Measurements from ENCODE around the gene NUP210. TPM values are rescaled to one million over a fixed set of nuclear protein-coding genes. Genes with fewer than 3 reads are reported as not detected.
"Not testable (repeated sequence)": the region's sequence is repeated elsewhere in the genome, so short reads cannot be mapped to it uniquely, and the experiment has no call there.

Gene NUP210
- total and polyA plus RNA-seq, 2 donors (not counting 3 experiments of a cell fraction or from before 2014, with no cell fraction given) = 0.14 to 0.84 TPM

DNA sequence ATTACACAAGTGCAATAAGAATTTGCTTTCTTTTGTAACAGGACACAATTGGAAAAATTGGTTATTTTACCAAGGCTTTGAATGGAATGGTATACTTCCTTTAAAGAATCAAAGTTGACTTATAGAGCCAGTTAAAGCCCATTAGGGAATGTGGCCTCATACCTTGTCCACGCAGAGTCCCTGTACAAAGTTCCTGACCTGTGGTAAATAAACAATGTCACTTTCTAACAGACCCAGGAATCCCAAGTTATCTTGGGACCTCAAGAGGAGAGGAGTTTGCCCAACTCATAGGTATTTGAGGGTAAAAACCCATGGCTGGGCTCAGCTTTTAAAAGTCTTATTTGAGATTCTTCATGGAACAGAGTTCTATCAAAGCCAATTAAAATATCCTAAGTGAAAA, 12.0 kb upstream of the NUP210 start:
- intact Hi-C loops (cut with micrococcal nuclease) (no loop called here), dilution Hi-C loops (cut with MboI; ENCODE audit: extremely low pct_ligation_motif_present, low sequenced_read_pairs) (no loop called here)
- Histone ChIP-seq H3K4me3 (replicated peaks in 1 of 3; ENCODE audit: insufficient read depth in 1 of 3, low read depth in 1 of 3, low read length in 3 of 3) (no peak overlapping the region), H3K4me1 (ENCODE audit: control insufficient read depth, extremely low read depth, insufficient read depth, low read length) (no peaks in the 10 kb centered on the region), H3K27ac (ENCODE audit: insufficient read depth, low read depth, low read length) (no peak overlapping the region), H3K9me3 (replicated peaks; ENCODE audit: control insufficient read depth, insufficient read depth, low read length) (no peaks in the 10 kb centered on the region), H2AFZ (ENCODE audit: low read depth, low read length) (no peak overlapping the region), H3K9me1 (replicated peaks; ENCODE audit: control insufficient read depth, extremely low read depth, insufficient read depth, low read length) (no peaks in the 10 kb centered on the region), H3K4me2 (ENCODE audit: insufficient read depth, low read length) (no peak overlapping the region), H3K9ac (replicated peaks; ENCODE audit: extremely low read depth, insufficient read depth, low read length) (no peak overlapping the region), H3K36me3 (ENCODE audit: control insufficient read depth in 2 of 2, extremely low read depth in 1 of 2, insufficient read depth in 2 of 2, low read length in 2 of 2) (no peaks in the 10 kb centered on the region), H3K27me3 (ENCODE audit: control insufficient read depth in 2 of 2, insufficient read depth in 2 of 2, low read length in 2 of 2) (no peaks in the 10 kb centered on the region), H3K79me2 (ENCODE audit: control insufficient read depth, insufficient read depth, low read length) (no peaks in the 10 kb centered on the region), H4K20me1 (replicated peaks; ENCODE audit: control insufficient read depth, extremely low read depth, insufficient read depth, low read length) (no peaks in the 10 kb centered on the region)
- no TSS peak for BruUV-seq (replicated peaks)
- DNase-seq (ENCODE audit: low read depth, low spot score) (no peak), FAIRE-seq (no peak)
- TF ChIP-seq, protein P1, sequence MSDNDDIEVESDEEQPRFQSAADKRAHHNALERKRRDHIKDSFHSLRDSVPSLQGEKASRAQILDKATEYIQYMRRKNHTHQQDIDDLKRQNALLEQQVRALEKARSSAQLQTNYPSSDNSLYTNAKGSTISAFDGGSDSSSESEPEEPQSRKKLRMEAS (IDR thresholded peaks at IDR 0.05; ENCODE audit: insufficient read depth, insufficient read length) = no peak
- ChIA-PET CTCF (no interaction called here), POLR2A (no interaction called here)

GRCh38 chr3:13430411-13430875, 10.3 kb upstream of the NUP210 start:
- H3K27me3 ChIP-seq (ENCODE audit: control insufficient read depth in 2 of 2, insufficient read depth in 2 of 2, low read length in 2 of 2) = not testable (repeated sequence)

More at GRCh38 chr3:13430411-13430875, 10.3 kb upstream of the NUP210 start:
- H3K9ac ChIP-seq (replicated peaks; ENCODE audit: extremely low read depth, insufficient read depth, low read length); H3K4me1 ChIP-seq (ENCODE audit: control insufficient read depth, extremely low read depth, insufficient read depth, low read length); POLR2A ChIA-PET; H3K27ac ChIP-seq (ENCODE audit: insufficient read depth, low read depth, low read length); intact Hi-C loops (cut with micrococcal nuclease); BruUV-seq (replicated peaks); H3K4me3 ChIP-seq (replicated peaks in 1 of 3; ENCODE audit: insufficient read depth in 1 of 3, low read depth in 1 of 3, low read length in 3 of 3); DNase-seq (ENCODE audit: low read depth, low spot score); H3K4me2 ChIP-seq (ENCODE audit: insufficient read depth, low read length); H3K79me2 ChIP-seq (ENCODE audit: control insufficient read depth, insufficient read depth, low read length); H2AFZ ChIP-seq (ENCODE audit: low read depth, low read length); H3K36me3 ChIP-seq (ENCODE audit: control insufficient read depth in 2 of 2, extremely low read depth in 1 of 2, insufficient read depth in 2 of 2, low read length in 2 of 2); H3K9me1 ChIP-seq (replicated peaks; ENCODE audit: control insufficient read depth, extremely low read depth, insufficient read depth, low read length); H3K9me3 ChIP-seq (replicated peaks; ENCODE audit: control insufficient read depth, insufficient read depth, low read length); CTCF ChIA-PET; dilution Hi-C loops (cut with MboI; ENCODE audit: extremely low pct_ligation_motif_present, low sequenced_read_pairs); H4K20me1 ChIP-seq (replicated peaks; ENCODE audit: control insufficient read depth, extremely low read depth, insufficient read depth, low read length); FAIRE-seq: not testable (repeated sequence)

All from endothelial cell of umbilical vein (primary cell).